Panc1 (cell line): ENCODE measurements around the gene CYGB. TPM values are rescaled to one million over a fixed set of nuclear protein-coding genes. Genes with fewer than 3 reads are reported as not detected.

ENCODE experiments used
- ATAC-seq: fragments of 200-7000 bp; cut with Tn5 transposase; 2 replicates; pipeline ENCODE4 v1.9.1; 2020; ENCODE audit warnings: mild to moderate bottlenecking, moderate library complexity
- BruUV-seq: library from RNA; stranded (reverse); fragments of 400-500 nt; replicated peaks from 2 replicates; lab custom pipeline; 2021; lab: Mats Ljungman, UMichigan
- CTCF ChIA-PET: fragments of 300-600 bp; sonication (Branson Sonifier 250); formaldehyde crosslinking; loops from one replicate; lab custom pipeline; 2022; ENCODE audit warnings: antibody characterized with exemption; lab: Charles Lee
- POLR2A ChIA-PET: fragments of 300-600 bp; sonication (Branson Sonifier 250); formaldehyde crosslinking; loops from one replicate; lab custom pipeline; 2022; ENCODE audit warnings: antibody characterized with exemption; lab: Charles Lee
- DNase-seq: peaks from one replicate; pipeline ENCODE4 v3.0.0-alpha.2; 2010; ENCODE audit warnings: low read depth, low spot score
- H3K27ac ChIP-seq: 2 replicates; pipeline ENCODE4 v1.5.1; 2011; ENCODE audit warnings: mild to moderate bottlenecking, low read length, inconsistent platforms
- H3K27me3 ChIP-seq: fragments of 200-500 bp; sonication (Bioruptor generic); 2 replicates; pipeline ENCODE4 v1.6.0; 2014; ENCODE audit warnings: low read length, inconsistent platforms; ENCODE audit not compliant: control insufficient read depth, insufficient read depth
- H3K36me3 ChIP-seq: fragments of 200-500 bp; sonication (Bioruptor generic); 2 replicates; pipeline ENCODE4 v1.5.1; 2014; ENCODE audit warnings: inconsistent platforms, mild to moderate bottlenecking, low read length, moderate library complexity; ENCODE audit not compliant: control insufficient read depth, insufficient read depth
- H3K4me1 ChIP-seq: 2 replicates; pipeline ENCODE4 v1.5.1; 2011; ENCODE audit warnings: inconsistent platforms, mild to moderate bottlenecking, low read length, moderate library complexity; ENCODE audit not compliant: control insufficient read depth, insufficient read depth
- H3K4me3 ChIP-seq, 2 experiments: 2 replicates each; pipeline ENCODE4 v1.5.1; 2011 to 2012; ENCODE audit warnings: low read depth in 2 of 2, low read length in 2 of 2, mild to moderate bottlenecking in 2 of 2, inconsistent platforms in 1 of 2, moderate library complexity in 1 of 2
- H3K9me3 ChIP-seq: fragments of 200-500 bp; sonication (Bioruptor generic); 2 replicates; pipeline ENCODE4 v1.5.1; 2014; ENCODE audit warnings: low read depth, mild to moderate bottlenecking, inconsistent platforms, low read length, moderate library complexity; ENCODE audit not compliant: control insufficient read depth, insufficient read depth
- POLR2AphosphoS5 ChIP-seq: IDR thresholded peaks from 2 replicates; pipeline ENCODE4 v1.6.1; 2012; ENCODE audit warnings: mild to moderate bottlenecking, low read depth, low read length, moderate library complexity
- REST ChIP-seq, 2 experiments: IDR thresholded peaks; 2 replicates each; pipeline ENCODE4 v1.6.1; 2011 to 2012; ENCODE audit warnings: low read depth in 2 of 2, control low read depth in 1 of 2, low read length in 1 of 2, mild to moderate bottlenecking in 1 of 2, moderate library complexity in 1 of 2; ENCODE audit not compliant: insufficient read depth in 1 of 2
- SIN3A ChIP-seq: IDR thresholded peaks from 2 replicates; pipeline ENCODE4 v1.6.1; 2012; ENCODE audit warnings: low read depth, mild to moderate bottlenecking, low read length, moderate library complexity, borderline replicate concordance; ENCODE audit not compliant: insufficient read depth
- TCF7L2 ChIP-seq: IDR thresholded peaks from 2 replicates; pipeline ENCODE4 v1.6.1; 2011; ENCODE audit warnings: mild to moderate bottlenecking, low read depth, low read length, inconsistent platforms
- in situ Hi-C: cut with HindIII; loops from 2 replicates; pipeline ENCODE4 v1.10.0; 2016; ENCODE audit warnings: low sequenced_read_pairs, low pct_unique_long_range_greater_than_20kb
- intact Hi-C: fragments of 100-400 bp; cut with micrococcal nuclease; formaldehyde crosslinking; loops from one replicate; pipeline ENCODE4 v1.10.0; 2022; ENCODE audit not compliant: unreplicated experiment
- total RNA-seq: library from RNA; stranded (reverse); gene quantifications from one replicate; pipeline ENCODE4 v1.2.1, GENCODE V29; 2021; ENCODE audit not compliant: unreplicated experiment
- TF ChIP-seq, protein P1 (sequence below): fragments of 450-650 bp; IDR thresholded peaks from 2 replicates; pipeline ENCODE4 v1.5.1; 2017; ENCODE audit warnings: mild to moderate bottlenecking

The CYGB gene
- total RNA-seq, 1 experiment from 2014 or later: 6.0 TPM

DNA sequence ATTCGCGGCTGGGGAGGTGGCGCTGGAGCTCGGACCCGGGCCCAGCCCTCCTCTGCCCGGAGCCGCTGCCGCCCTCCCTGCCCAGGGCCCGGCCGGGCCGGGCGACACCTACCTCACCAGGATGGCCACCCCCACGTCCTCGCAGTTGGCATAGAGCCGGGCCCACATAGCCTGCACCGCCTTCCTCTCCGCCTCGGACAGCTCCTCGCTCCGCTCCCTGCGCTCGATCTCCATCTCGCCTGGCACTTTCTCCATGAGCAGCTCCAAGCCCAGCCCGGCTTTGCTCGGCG lies 276 bp downstream of the CYGB start:
- in situ Hi-C loops: no loop called here
- H3K4me1 ChIP-seq: peaks cover 28% of the 10 kb centered on the region

DNA sequence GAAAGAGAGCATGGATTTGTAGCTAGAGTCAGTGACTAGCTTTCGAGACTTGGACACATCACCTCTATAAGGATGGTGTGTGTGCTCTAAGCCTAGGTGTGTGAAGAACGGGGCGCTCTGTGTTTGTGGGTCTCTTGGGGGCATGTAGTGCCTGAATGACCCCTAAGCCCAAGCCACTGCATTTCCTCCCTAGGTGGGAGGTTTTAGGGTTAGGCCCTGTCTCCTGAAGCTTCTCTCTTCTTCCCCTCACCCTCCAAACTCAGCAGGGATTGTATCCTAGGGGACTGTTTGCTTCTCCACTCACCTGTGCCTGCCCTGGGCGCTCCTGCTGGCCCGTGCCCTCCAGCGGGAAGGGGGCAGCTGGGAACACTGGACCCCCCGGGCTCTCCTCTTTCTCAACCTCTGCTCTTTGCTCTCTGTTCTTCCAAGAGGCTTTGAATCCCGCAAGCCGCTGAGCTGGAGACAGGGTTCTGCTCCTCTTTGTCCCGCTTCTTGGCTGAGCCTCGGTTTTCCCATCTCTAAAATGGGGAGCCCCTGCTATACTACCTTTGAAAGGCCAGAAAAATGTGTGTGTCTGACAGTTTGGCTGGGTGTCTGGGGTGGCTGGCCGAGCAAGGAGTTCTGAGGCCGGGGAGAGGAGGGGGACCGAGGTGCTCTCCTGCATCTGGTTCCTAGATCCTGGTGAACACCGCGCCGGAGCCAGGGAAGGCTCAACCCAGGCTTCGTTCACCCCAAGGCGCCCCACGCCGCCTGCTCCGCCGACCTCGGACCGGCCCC lies 810 bp downstream of the CYGB start:
- intact Hi-C loops: no loop called here
- no peaks in the 10 kb centered on the region for H3K9me3 ChIP-seq
- H3K36me3 ChIP-seq: no peaks in the 10 kb centered on the region
- DNase-seq (no peak), ATAC-seq (no peak)
- TF ChIP-seq REST (IDR thresholded peaks at IDR 0.05; ENCODE audit: insufficient read depth in 1 of 2, low read depth in 2 of 2, low read length in 1 of 2) (no peak), SIN3A (no peak), TCF7L2 (no peak), POLR2AphosphoS5 (no peak)
- TF ChIP-seq, protein P1, sequence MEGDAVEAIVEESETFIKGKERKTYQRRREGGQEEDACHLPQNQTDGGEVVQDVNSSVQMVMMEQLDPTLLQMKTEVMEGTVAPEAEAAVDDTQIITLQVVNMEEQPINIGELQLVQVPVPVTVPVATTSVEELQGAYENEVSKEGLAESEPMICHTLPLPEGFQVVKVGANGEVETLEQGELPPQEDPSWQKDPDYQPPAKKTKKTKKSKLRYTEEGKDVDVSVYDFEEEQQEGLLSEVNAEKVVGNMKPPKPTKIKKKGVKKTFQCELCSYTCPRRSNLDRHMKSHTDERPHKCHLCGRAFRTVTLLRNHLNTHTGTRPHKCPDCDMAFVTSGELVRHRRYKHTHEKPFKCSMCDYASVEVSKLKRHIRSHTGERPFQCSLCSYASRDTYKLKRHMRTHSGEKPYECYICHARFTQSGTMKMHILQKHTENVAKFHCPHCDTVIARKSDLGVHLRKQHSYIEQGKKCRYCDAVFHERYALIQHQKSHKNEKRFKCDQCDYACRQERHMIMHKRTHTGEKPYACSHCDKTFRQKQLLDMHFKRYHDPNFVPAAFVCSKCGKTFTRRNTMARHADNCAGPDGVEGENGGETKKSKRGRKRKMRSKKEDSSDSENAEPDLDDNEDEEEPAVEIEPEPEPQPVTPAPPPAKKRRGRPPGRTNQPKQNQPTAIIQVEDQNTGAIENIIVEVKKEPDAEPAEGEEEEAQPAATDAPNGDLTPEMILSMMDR: no peak
- 0 out of 2 replicates have a peak overlapping the region, but pooled peaks have one; percentile 1 for H3K27ac ChIP-seq
- CTCF ChIA-PET: interaction anchor here (0.5 to 1.7 kb wide), 5 partner anchors 10 to 68 kb away, joined by 3 to 13 read pairs (median 6); partner anchors contain the start of gene ST6GALNAC2
- no TSS peak for BruUV-seq
- peaks cover 28% of the 10 kb centered on the region for H3K4me1 ChIP-seq
- POLR2A ChIA-PET: interaction anchor here (0.5 to 0.6 kb wide), 2 partner anchors 20 to 45 kb away, joined by 3 read pairs; no protein-coding TSS in a partner anchor
- no peaks in the 10 kb centered on the region; the same call in 1 of the 2 replicates for H3K27me3 ChIP-seq
- in situ Hi-C loops: no loop called here
- H3K4me3 ChIP-seq: peak overlapping the region in 1 of 2 experiments; percentile 23; a peak in 2 of 4 replicates

More for the DNA sequence above, 276 bp downstream of the CYGB start:
- Histone ChIP-seq H3K4me3 (peak overlapping the region in 1 of 2 experiments; percentile 23; a peak in 2 of 4 replicates), H3K9me3 (no peaks in the 10 kb centered on the region), H3K27ac (no peak overlapping the region), H3K27me3 (no peaks in the 10 kb centered on the region; the same call in 1 of the 2 replicates), H3K36me3 (no peaks in the 10 kb centered on the region)
- ATAC-seq (peak; percentile 15; the same call in 1 of the 2 replicates), DNase-seq (no peak)
- ChIA-PET CTCF (interaction anchor here (0.6 kb wide), 1 partner anchor 81 kb away, joined by 3 read pairs; no protein-coding TSS in a partner anchor), POLR2A (interaction anchor here (0.6 kb wide), 1 partner anchor 45 kb away, joined by 3 read pairs; no protein-coding TSS in a partner anchor)
- intact Hi-C loops: no loop called here
- BruUV-seq: no TSS peak
- TF ChIP-seq, protein P1: no peak
- 0 out of 4 replicates have a peak, but pooled peaks of 1 of the 2 experiments have one; percentile 57 for TF ChIP-seq REST (IDR thresholded peaks at IDR 0.05; ENCODE audit: insufficient read depth in 1 of 2, low read depth in 2 of 2, low read length in 1 of 2)
- no peak for TF ChIP-seq POLR2AphosphoS5
- no peak for TF ChIP-seq TCF7L2
